ENCODE measurements around the gene ARMC6.

ARMC6 gene

GRCh38 chr19:18996796-18997394 is 36.5 kb upstream of the ARMC6 start:
- H3K9me2 ChIP-seq (replicated peaks; ENCODE audit: insufficient read depth, low read length): no peaks in the 10 kb centered on the region
- no peaks in the 10 kb centered on the region for H3K27me3 ChIP-seq (replicated peaks; ENCODE audit: insufficient read depth, low read length)
- DNase-seq: no peak
- H3K36me3 ChIP-seq (replicated peaks; ENCODE audit: insufficient read depth, low read length): no peaks in the 10 kb centered on the region; the same call in 1 of the 2 replicates
- H3K9ac ChIP-seq (ENCODE audit: low read length): no peak overlapping the region
- H2AFZ ChIP-seq (ENCODE audit: low read length): no peak overlapping the region
- H3K79me2 ChIP-seq (ENCODE audit: low read length): no peaks in the 10 kb centered on the region
- no peak overlapping the region for H3K4me2 ChIP-seq (ENCODE audit: low read depth, low read length)
- H4K20me1 ChIP-seq (ENCODE audit: insufficient read depth, low read length): no peaks in the 10 kb centered on the region
- no peaks in the 10 kb centered on the region for H3K9me3 ChIP-seq (replicated peaks; ENCODE audit: insufficient read depth, low read length)
- H3F3A ChIP-seq (ENCODE audit: insufficient read depth, low read length): no peaks in the 10 kb centered on the region
- no peak overlapping the region for H3K4me3 ChIP-seq (ENCODE audit: low read length)
- no peaks in the 10 kb centered on the region for H3K4me1 ChIP-seq (ENCODE audit: low read length)
- no peak overlapping the region for H3K27ac ChIP-seq (ENCODE audit: low read length)
- no peak for TF ChIP-seq EZH2phosphoT487 (IDR thresholded peaks at IDR 0.05; ENCODE audit: low read length)
- TF ChIP-seq EZH2 (optimal IDR thresholded peaks at IDR 0.05; ENCODE audit: low read depth, low read length): no peak
- TF ChIP-seq CTCF (IDR thresholded peaks at IDR 0.05; ENCODE audit: low read length): no peak

GRCh38 chr19:18998276-18998675 is 35.1 kb upstream of the ARMC6 start:
- Histone ChIP-seq H3F3A (ENCODE audit: insufficient read depth, low read length) (no peaks in the 10 kb centered on the region), H3K27me3 (replicated peaks; ENCODE audit: insufficient read depth, low read length) (no peaks in the 10 kb centered on the region), H3K9me3 (replicated peaks; ENCODE audit: insufficient read depth, low read length) (no peaks in the 10 kb centered on the region), H3K9me2 (replicated peaks; ENCODE audit: insufficient read depth, low read length) (no peaks in the 10 kb centered on the region), H3K4me3 (ENCODE audit: low read length) (no peak overlapping the region), H3K79me2 (ENCODE audit: low read length) (0 out of 2 replicates have a peak, but pooled peaks cover 2% of the 10 kb centered on the region), H3K27ac (ENCODE audit: low read length) (no peak overlapping the region), H3K9ac (ENCODE audit: low read length) (no peak overlapping the region), H4K20me1 (ENCODE audit: insufficient read depth, low read length) (no peaks in the 10 kb centered on the region), H2AFZ (ENCODE audit: low read length) (no peak overlapping the region), H3K4me1 (ENCODE audit: low read length) (no peaks in the 10 kb centered on the region), H3K4me2 (ENCODE audit: low read depth, low read length) (no peak overlapping the region), H3K36me3 (replicated peaks; ENCODE audit: insufficient read depth, low read length) (peaks cover 4% of the 10 kb centered on the region; the same call in 1 of the 2 replicates)
- TF ChIP-seq EZH2phosphoT487 (IDR thresholded peaks at IDR 0.05; ENCODE audit: low read length): no peak
- DNase-seq: no peak

- no peak for DNase-seq
- H3K36me3 ChIP-seq (replicated peaks; ENCODE audit: insufficient read depth, low read length): peaks cover 5% of the 10 kb centered on the region; the same call in 1 of the 2 replicates
Measured at GRCh38 chr19:18999016-18999758, 34.2 kb upstream of the ARMC6 start.

More at GRCh38 chr19:18999016-18999758, 34.2 kb upstream of the ARMC6 start:
- Histone ChIP-seq H3K79me2 (ENCODE audit: low read length) (peaks cover 7% of the 10 kb centered on the region; the same call in 1 of the 2 replicates), H3K4me3 (ENCODE audit: low read length) (no peak overlapping the region), H2AFZ (ENCODE audit: low read length) (no peak overlapping the region), H3K9ac (ENCODE audit: low read length) (no peak overlapping the region), H3K27ac (ENCODE audit: low read length) (no peak overlapping the region), H3F3A (ENCODE audit: insufficient read depth, low read length) (no peaks in the 10 kb centered on the region), H3K9me3 (replicated peaks; ENCODE audit: insufficient read depth, low read length) (no peaks in the 10 kb centered on the region), H4K20me1 (ENCODE audit: insufficient read depth, low read length) (no peaks in the 10 kb centered on the region), H3K4me1 (ENCODE audit: low read length) (no peaks in the 10 kb centered on the region), H3K4me2 (ENCODE audit: low read depth, low read length) (no peak overlapping the region), H3K9me2 (replicated peaks; ENCODE audit: insufficient read depth, low read length) (no peaks in the 10 kb centered on the region), H3K27me3 (replicated peaks; ENCODE audit: insufficient read depth, low read length) (no peaks in the 10 kb centered on the region)
- TF ChIP-seq CTCF (IDR thresholded peaks at IDR 0.05; ENCODE audit: low read length) (no peak), EZH2 (optimal IDR thresholded peaks at IDR 0.05; ENCODE audit: low read depth, low read length) (no peak), EZH2phosphoT487 (IDR thresholded peaks at IDR 0.05; ENCODE audit: low read length) (no peak)

Measured in MM.1S (cell line).